IMR-90 (cell line): ENCODE results near the gene AGO3. TPM values are rescaled to one million over a fixed set of nuclear protein-coding genes. Genes with fewer than 3 reads are reported as not detected.

ENCODE experiments used
- ATAC-seq: fragments of 200-7000 bp; cut with Tn5 transposase; 2 replicates; pipeline ENCODE4 v1.9.1; 2020; ENCODE audit warnings: low read depth, mild to moderate bottlenecking, moderate library complexity
- BruUV-seq: library from RNA; stranded (reverse); fragments of 400-500 nt; replicated peaks from 2 replicates; lab custom pipeline; 2021; lab: Mats Ljungman, UMichigan
- CTCF ChIA-PET: fragments of 300-600 bp; formaldehyde crosslinking; extraction: SDS; loops from one replicate; lab custom pipeline; 2021; ENCODE audit warnings: antibody characterized with exemption; lab: Yijun Ruan, JAX
- POLR2A ChIA-PET: fragments of 300-600 bp; sonication (Branson Sonifier 250); formaldehyde crosslinking; loops from one replicate; lab custom pipeline; 2022; ENCODE audit warnings: antibody characterized with exemption; ENCODE audit not compliant: unreplicated experiment; lab: Charles Lee
- DNase-seq: peaks from one replicate; pipeline ENCODE4 v3.0.0; 2013
- H2AFZ ChIP-seq: replicated peaks from 2 replicates; pipeline ENCODE3; 2013; ENCODE audit warnings: low read length, mild to moderate bottlenecking; ENCODE audit not compliant: poor library complexity
- H2AK5ac ChIP-seq: 2 replicates; pipeline ENCODE4 v1.6.1; 2013; ENCODE audit warnings: low read depth, low read length, inconsistent platforms
- H2AK9ac ChIP-seq: replicated peaks from 2 replicates; pipeline ENCODE3; 2013; ENCODE audit warnings: mild to moderate bottlenecking, low read depth, low read length, moderate library complexity; ENCODE audit not compliant: poor library complexity
- H2BK120ac ChIP-seq: 2 replicates; pipeline ENCODE4 v1.6.1; 2013; ENCODE audit warnings: low read depth, low read length, inconsistent platforms
- H2BK15ac ChIP-seq: 3 replicates; pipeline ENCODE4 v1.6.1; 2013; ENCODE audit warnings: low read depth, low read length, inconsistent platforms
- H2BK20ac ChIP-seq: 2 replicates; pipeline ENCODE4 v1.6.1; 2013; ENCODE audit warnings: low read depth, mild to moderate bottlenecking, inconsistent platforms, low read length, moderate library complexity
- H2BK5ac ChIP-seq: 2 replicates; pipeline ENCODE4 v1.6.1; 2013; ENCODE audit warnings: mild to moderate bottlenecking, low read depth, low read length, inconsistent platforms; ENCODE audit not compliant: poor library complexity, severe bottlenecking
- H3K14ac ChIP-seq: replicated peaks from 2 replicates; pipeline ENCODE4 v1.6.1; 2013; ENCODE audit warnings: low read depth, low read length, inconsistent platforms
- H3K18ac ChIP-seq: 2 replicates; pipeline ENCODE4 v1.6.1; 2013; ENCODE audit warnings: low read depth, low read length, control low read depth
- H3K23ac ChIP-seq: 2 replicates; pipeline ENCODE4 v1.6.1; 2013; ENCODE audit warnings: low read depth, low read length, inconsistent platforms
- H3K27ac ChIP-seq: 2 replicates; pipeline ENCODE4 v1.5.1; 2013; ENCODE audit warnings: mild to moderate bottlenecking, control low read depth, low read length; ENCODE audit not compliant: insufficient read depth
- H3K27me3 ChIP-seq: 2 replicates; pipeline ENCODE4 v1.6.1; 2013; ENCODE audit warnings: low read length; ENCODE audit not compliant: control insufficient read depth, insufficient read depth
- H3K36me3 ChIP-seq: 2 replicates; pipeline ENCODE4 v1.6.1; 2013; ENCODE audit warnings: low read length, mixed read lengths; ENCODE audit not compliant: control insufficient read depth, insufficient read depth
- H3K4ac ChIP-seq: 2 replicates; pipeline ENCODE4 v1.6.1; 2013; ENCODE audit warnings: low read depth, low read length, inconsistent platforms
- H3K4me1 ChIP-seq: 2 replicates; pipeline ENCODE4 v1.6.1; 2013; ENCODE audit warnings: low read length, mixed read lengths; ENCODE audit not compliant: control insufficient read depth, insufficient read depth
- H3K4me2 ChIP-seq: 2 replicates; pipeline ENCODE4 v1.6.1; 2013; ENCODE audit warnings: low read depth, mild to moderate bottlenecking, control low read depth, low read length, moderate library complexity
- H3K4me3 ChIP-seq: 2 replicates; pipeline ENCODE4 v1.5.1; 2013; ENCODE audit warnings: low read depth, mild to moderate bottlenecking, control low read depth, low read length, moderate library complexity; ENCODE audit not compliant: insufficient read depth
- H3K56ac ChIP-seq: 2 replicates; pipeline ENCODE4 v1.6.1; 2013; ENCODE audit warnings: low read length, inconsistent platforms; ENCODE audit not compliant: insufficient read depth; ENCODE audit errors: extremely low read depth
- H3K79me1 ChIP-seq, 2 experiments: 2 replicates each; pipeline ENCODE4 v1.6.1; 2013; ENCODE audit warnings: low read length in 2 of 2, inconsistent platforms in 1 of 2, low read depth in 1 of 2
- H3K9ac ChIP-seq: 2 replicates; pipeline ENCODE4 v1.6.1; 2013; ENCODE audit warnings: low read depth, low read length, control low read depth
- H3K9me1 ChIP-seq: 2 replicates; pipeline ENCODE4 v1.6.1; 2013; ENCODE audit warnings: low read length, inconsistent platforms; ENCODE audit not compliant: insufficient read depth
- H3K9me3 ChIP-seq: 2 replicates; pipeline ENCODE4 v1.6.1; 2013; ENCODE audit warnings: low read length; ENCODE audit not compliant: control insufficient read depth, insufficient read depth
- H4K20me1 ChIP-seq: 2 replicates; pipeline ENCODE4 v1.6.1; 2013; ENCODE audit warnings: low read length, inconsistent platforms; ENCODE audit not compliant: insufficient read depth
- H4K5ac ChIP-seq: 2 replicates; pipeline ENCODE4 v1.6.1; 2013; ENCODE audit warnings: mild to moderate bottlenecking, low read depth, low read length, control low read depth
- H4K8ac ChIP-seq, 2 experiments: 2 replicates each; pipeline ENCODE4 v1.6.1; 2013; ENCODE audit warnings: low read depth in 2 of 2, low read length in 2 of 2, control low read depth in 1 of 2, inconsistent platforms in 1 of 2
- H4K91ac ChIP-seq: 2 replicates; pipeline ENCODE4 v1.6.1; 2013; ENCODE audit warnings: low read depth, low read length, inconsistent platforms; ENCODE audit not compliant: insufficient read depth
- BHLHE40 ChIP-seq: fragments of 150-350 bp; IDR thresholded peaks from 2 replicates; pipeline ENCODE4 v1.6.1; 2016; ENCODE audit warnings: mild to moderate bottlenecking, low read depth, low read length
- CEBPB ChIP-seq: IDR thresholded peaks from 2 replicates; pipeline ENCODE4 v1.6.1; 2012; ENCODE audit warnings: low read depth, low read length, improper control_type of control experiment
- CHD1 ChIP-seq: IDR thresholded peaks from 2 replicates; pipeline ENCODE4 v1.6.1; 2012; ENCODE audit warnings: low read depth, low read length, improper control_type of control experiment
- CTCF ChIP-seq: conservative IDR thresholded peaks from 2 replicates; pipeline ENCODE4 v1.5.1; 2012; ENCODE audit warnings: mild to moderate bottlenecking, low read depth, low read length, improper control_type of control experiment
- ELK1 ChIP-seq: fragments of 150-350 bp; IDR thresholded peaks from 2 replicates; pipeline ENCODE4 v1.6.1; 2016; ENCODE audit warnings: low read depth, mild to moderate bottlenecking, low read length, moderate library complexity, borderline replicate concordance
- FOS ChIP-seq: fragments of 150-350 bp; IDR thresholded peaks from 2 replicates; pipeline ENCODE4 v1.6.1; 2016; ENCODE audit warnings: low read depth, low read length
- MAFK ChIP-seq: IDR thresholded peaks from 2 replicates; pipeline ENCODE4 v1.6.1; 2012; ENCODE audit warnings: low read depth, low read length, improper control_type of control experiment
- MAZ ChIP-seq: IDR thresholded peaks from 2 replicates; pipeline ENCODE4 v1.6.1; 2012; ENCODE audit warnings: low read depth, mild to moderate bottlenecking, low read length, improper control_type of control experiment, moderate library complexity, borderline replicate concordance
- MXI1 ChIP-seq: IDR thresholded peaks from 2 replicates; pipeline ENCODE4 v1.6.1; 2012; ENCODE audit warnings: low read depth, mild to moderate bottlenecking, low read length, moderate library complexity, borderline replicate concordance
- NFE2L2 ChIP-seq: fragments of 150-350 bp; IDR thresholded peaks from 2 replicates; pipeline ENCODE4 v1.6.1; 2016; ENCODE audit warnings: low read depth, mild to moderate bottlenecking, low read length
- POLR2A ChIP-seq: IDR thresholded peaks from 2 replicates; pipeline ENCODE4 v1.6.1; 2012; ENCODE audit warnings: mild to moderate bottlenecking, low read depth, low read length
- RAD21 ChIP-seq: IDR thresholded peaks from 2 replicates; pipeline ENCODE4 v1.6.1; 2012; ENCODE audit warnings: low read length, improper control_type of control experiment
- RCOR1 ChIP-seq: IDR thresholded peaks from 2 replicates; pipeline ENCODE4 v1.6.1; 2012; ENCODE audit warnings: mild to moderate bottlenecking, low read length, improper control_type of control experiment; ENCODE audit not compliant: insufficient replicate concordance
- RFX5 ChIP-seq: IDR thresholded peaks from 2 replicates; pipeline ENCODE4 v1.8.0; 2012; ENCODE audit warnings: low read depth, mild to moderate bottlenecking, low read length, moderate library complexity
- SMC3 ChIP-seq: fragments of 150-350 bp; IDR thresholded peaks from 2 replicates; pipeline ENCODE4 v1.6.1; 2016; ENCODE audit warnings: low read depth, mild to moderate bottlenecking, antibody characterized with exemption, low read length, moderate library complexity
- USF2 ChIP-seq: fragments of 150-350 bp; IDR thresholded peaks from 2 replicates; pipeline ENCODE4 v1.6.1; 2017; ENCODE audit warnings: mild to moderate bottlenecking, antibody characterized with exemption, low read length, low read depth
- WGBS, 2 experiments: methylation state at CpG; one replicate each; pipeline versions ENCODE4 v1.1.5 to v1.1.7; 2013; ENCODE audit warnings: missing lambda C conversion rate in 2 of 2; ENCODE audit not compliant: insufficient read length in 1 of 2; ENCODE audit errors: extremely low coverage in 2 of 2; 5-methylcytosine and 5-hydroxymethylcytosine counted together
- dilution Hi-C: fragments of 300-500 bp; cut with HindIII; formaldehyde crosslinking; loops from one replicate; pipeline ENCODE4 v1.14.3; 2018; ENCODE audit warnings: low sequenced_read_pairs; ENCODE audit not compliant: unreplicated experiment
- in situ Hi-C: fragments of 300-500 bp; cut with MboI; formaldehyde crosslinking; loops from 3 replicates; pipeline ENCODE4 v1.14.3; 2019; ENCODE audit warnings: low sequenced_read_pairs, inconsistent platforms, mixed read lengths
- intact Hi-C: fragments of 100-400 bp; cut with micrococcal nuclease; formaldehyde crosslinking; loops from 2 replicates; pipeline ENCODE4 v1.10.0; 2022
- polyA plus RNA-seq, 3 experiments: library from polyadenylated mRNA; depleted of rRNA; stranded (reverse); fragments of >200 nt; gene quantifications; 2 replicates each; pipeline ENCODE4 v1.2.3, GENCODE V29; 2012; ENCODE audit warnings: low replicate concordance in 1 of 3
- total RNA-seq: library from RNA; depleted of rRNA; stranded (reverse); fragments of >200 nt; gene quantifications from 2 replicates; pipeline ENCODE4 v1.2.3, GENCODE V29; 2012

Gene AGO3
- total and polyA plus RNA-seq, 2 of the 4 experiments (the other 2 are of a cell fraction): 8.9 to 25.6 TPM

DNA sequence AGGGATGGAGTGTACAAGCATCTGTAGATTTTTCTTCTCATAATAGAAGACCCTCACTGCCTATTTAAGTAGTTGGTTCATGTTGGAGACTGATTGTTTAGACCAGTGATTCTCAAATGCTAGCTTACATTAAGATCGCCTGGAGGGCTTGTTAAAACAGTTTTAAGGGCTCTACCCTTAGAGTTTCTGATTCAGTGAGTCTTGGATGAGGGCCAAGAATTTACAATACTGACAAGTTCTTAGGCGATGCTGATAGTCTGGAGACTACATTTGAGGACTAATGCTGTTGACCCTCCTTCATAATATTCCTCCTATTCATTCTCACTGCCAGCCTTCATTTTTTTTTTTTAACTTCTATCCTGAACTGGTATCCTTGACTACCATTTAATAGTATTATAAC, 15.2 kb upstream of the AGO3 start:
- Histone ChIP-seq H4K8ac (no peak overlapping the region), H2AK5ac (no peak overlapping the region), H3K4ac (no peak overlapping the region), H3K9ac (no peak overlapping the region), H3K56ac (no peak overlapping the region), H4K20me1 (no peaks in the 10 kb centered on the region), H2BK120ac (no peak overlapping the region), H3K14ac (no peak overlapping the region), H3K36me3 (peaks cover 47% of the 10 kb centered on the region), H4K5ac (no peak overlapping the region), H2BK5ac (no peak overlapping the region), H3K4me2 (no peak overlapping the region), H3K9me3 (no peaks in the 10 kb centered on the region), H3K18ac (no peak overlapping the region), H3K27me3 (no peaks in the 10 kb centered on the region), H3K9me1 (peaks cover 6% of the 10 kb centered on the region), H3K4me1 (no peaks in the 10 kb centered on the region), H4K91ac (no peak overlapping the region), H3K4me3 (no peak overlapping the region), H2AFZ (no peak overlapping the region), H2BK20ac (no peak overlapping the region), H3K23ac (no peak overlapping the region), H2AK9ac (no peak overlapping the region), H3K79me1 (no peaks in the 10 kb centered on the region), H3K27ac (no peak overlapping the region), H2BK15ac (no peak overlapping the region)
- no peak; the same call in 1 of the 2 replicates for ATAC-seq
- dilution Hi-C loops: no loop called here
- BruUV-seq: no TSS peak
- no CpG with 5 or more reads among the region's 2 CpGs for WGBS, 2 experiments
- no peak for TF ChIP-seq CTCF
- no peak for TF ChIP-seq SMC3
- no peak for TF ChIP-seq POLR2A
- TF ChIP-seq MAZ: no peak
- TF ChIP-seq RAD21: no peak
- TF ChIP-seq FOS: no peak
- TF ChIP-seq CHD1: no peak
- TF ChIP-seq RCOR1: no peak
- no peak for TF ChIP-seq ELK1
- TF ChIP-seq NFE2L2: no peak
- no peak for TF ChIP-seq RFX5
- TF ChIP-seq USF2: no peak
- TF ChIP-seq BHLHE40: no peak
- TF ChIP-seq CEBPB: no peak
- no peak for TF ChIP-seq MAFK
- TF ChIP-seq MXI1: no peak
- peak; percentile 48 for DNase-seq
- intact Hi-C loops: no loop called here
- ChIA-PET POLR2A (no interaction called here), CTCF (no interaction called here)
- in situ Hi-C loops: no loop called here
